ENCODE measurements around the gene STRIP2.

STRIP2 gene

DNA sequence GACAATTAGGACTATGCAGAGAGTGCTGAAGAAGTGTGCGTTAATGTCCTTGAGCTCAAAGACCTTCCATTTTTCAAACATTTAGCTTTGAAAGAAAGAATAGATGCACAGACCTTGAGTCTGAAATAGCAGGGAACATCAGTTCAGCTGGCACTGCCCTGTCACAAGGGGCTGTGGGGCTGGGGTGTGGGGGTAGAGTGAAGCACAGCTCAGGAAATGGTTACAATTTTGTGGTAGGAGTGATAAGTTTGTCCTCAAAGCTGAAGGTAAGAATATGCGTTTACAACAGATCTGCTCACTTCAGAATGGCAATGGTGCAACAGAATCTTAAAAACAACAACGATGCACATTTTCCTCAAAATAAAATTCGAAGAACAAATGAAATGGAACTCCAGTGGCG, 101.7 kb downstream of the STRIP2 start:
- no peak for DNase-seq

DNA sequence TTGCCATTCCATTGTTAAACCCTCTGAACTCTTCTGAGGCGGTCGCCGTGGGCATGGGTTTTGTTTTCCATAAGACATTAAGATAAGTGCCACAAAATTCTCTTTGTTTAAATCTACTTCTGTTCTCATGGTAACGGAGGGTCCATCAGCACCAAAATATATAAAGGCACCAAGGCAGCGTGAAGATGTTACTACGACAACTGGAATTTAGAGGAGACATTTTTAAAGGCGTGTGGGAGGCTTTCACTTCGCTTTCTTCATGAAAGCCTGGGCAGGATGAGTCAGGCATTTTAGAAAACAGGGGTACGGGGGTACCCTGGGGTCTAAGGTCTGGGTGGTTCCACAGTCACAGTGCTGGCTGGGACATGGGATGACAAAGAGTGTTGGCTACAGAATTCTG, 102.1 kb downstream of the STRIP2 start:
- DNase-seq, result no peak

All from activated CD4-positive, alpha-beta T cell treated with anti-CD3 and anti-CD28 coated beads for 48 hours (primary cell).